Activated CD4-positive, alpha-beta memory T cell treated with anti-CD3 and anti-CD28 coated beads for 36 hours (primary cell): ENCODE measurements around the gene BDH1. TPM values are rescaled to one million over a fixed set of nuclear protein-coding genes. Genes with fewer than 3 reads are reported as not detected.

Experiments
- CTCF ChIA-PET: fragments of 350-600 bp; sonication (Branson Sonifier 250); formaldehyde crosslinking; loops from one replicate; lab custom pipeline; 2021; ENCODE audit warnings: antibody characterized with exemption, inconsistent platforms; lab: Charles Lee
- POLR2A ChIA-PET: fragments of 350-600 bp; sonication (Branson Sonifier 250); formaldehyde crosslinking; loops from one replicate; lab custom pipeline; 2021; ENCODE audit warnings: antibody characterized with exemption; lab: Charles Lee
- DNase-seq: peaks from one replicate; pipeline ENCODE4 v3.0.0-alpha.2; 2020
- H3K27ac Mint-ChIP-seq: one replicate; pipeline ENCODE4 v1.8.0; 2021; ENCODE audit warnings: mixed read lengths
- H3K27me3 Mint-ChIP-seq: one replicate; pipeline ENCODE4 v1.8.0; 2021; ENCODE audit warnings: mixed read lengths
- H3K36me3 Mint-ChIP-seq: one replicate; pipeline ENCODE4 v1.8.0; 2021; ENCODE audit warnings: mixed read lengths
- H3K4me1 Mint-ChIP-seq: one replicate; pipeline ENCODE4 v1.8.0; 2021; ENCODE audit warnings: low read depth, mixed read lengths
- H3K4me3 Mint-ChIP-seq: one replicate; pipeline ENCODE4 v1.8.0; 2021; ENCODE audit warnings: mild to moderate bottlenecking, mixed read lengths
- H3K9me3 Mint-ChIP-seq: one replicate; pipeline ENCODE4 v1.8.0; 2021; ENCODE audit warnings: mixed read lengths
- intact Hi-C: fragments of 100-400 bp; cut with micrococcal nuclease; formaldehyde crosslinking; loops from one replicate; pipeline ENCODE4 v1.15.1; 2023
- total RNA-seq, 2 experiments: library from RNA; stranded (reverse); gene quantifications; one replicate each; pipeline ENCODE4 v1.2.3, GENCODE V29; 2021

Gene BDH1
- total RNA-seq, 2 experiments from 2014 or later = 86.6 to 90.5 TPM

GRCh38 chr3:197466586-197467399 is 89.0 kb downstream of the BDH1 start:
- Mint-ChIP-seq H3K27ac (no peak overlapping the region), H3K4me3 (no peak overlapping the region), H3K9me3 (no peaks in the 10 kb centered on the region), H3K27me3 (peaks cover 52% of the 10 kb centered on the region), H3K36me3 (no peaks in the 10 kb centered on the region), H3K4me1 (peaks cover 14% of the 10 kb centered on the region)
- ChIA-PET POLR2A (no interaction called here), CTCF (interaction anchor here (1.5 kb wide), 1 partner anchor 35 kb away, joined by 4 read pairs; no protein-coding TSS in a partner anchor)
- intact Hi-C loops = no loop called here
- no peak for DNase-seq

- ChIA-PET POLR2A (no interaction called here), CTCF (interaction anchor here (0.6 to 1.5 kb wide), 2 partner anchors 35 to 36 kb away, joined by 3 to 4 read pairs; no protein-coding TSS in a partner anchor)
- Mint-ChIP-seq H3K27ac (no peak overlapping the region), H3K27me3 (peaks cover 48% of the 10 kb centered on the region), H3K9me3 (no peaks in the 10 kb centered on the region), H3K36me3 (no peaks in the 10 kb centered on the region), H3K4me1 (peaks cover 14% of the 10 kb centered on the region), H3K4me3 (no peak overlapping the region)
- DNase-seq = no peak
- intact Hi-C loops = no loop called here
These were observed 89.7 kb downstream of the BDH1 start for GRCh38 chr3:197465996-197466549.

DNA sequence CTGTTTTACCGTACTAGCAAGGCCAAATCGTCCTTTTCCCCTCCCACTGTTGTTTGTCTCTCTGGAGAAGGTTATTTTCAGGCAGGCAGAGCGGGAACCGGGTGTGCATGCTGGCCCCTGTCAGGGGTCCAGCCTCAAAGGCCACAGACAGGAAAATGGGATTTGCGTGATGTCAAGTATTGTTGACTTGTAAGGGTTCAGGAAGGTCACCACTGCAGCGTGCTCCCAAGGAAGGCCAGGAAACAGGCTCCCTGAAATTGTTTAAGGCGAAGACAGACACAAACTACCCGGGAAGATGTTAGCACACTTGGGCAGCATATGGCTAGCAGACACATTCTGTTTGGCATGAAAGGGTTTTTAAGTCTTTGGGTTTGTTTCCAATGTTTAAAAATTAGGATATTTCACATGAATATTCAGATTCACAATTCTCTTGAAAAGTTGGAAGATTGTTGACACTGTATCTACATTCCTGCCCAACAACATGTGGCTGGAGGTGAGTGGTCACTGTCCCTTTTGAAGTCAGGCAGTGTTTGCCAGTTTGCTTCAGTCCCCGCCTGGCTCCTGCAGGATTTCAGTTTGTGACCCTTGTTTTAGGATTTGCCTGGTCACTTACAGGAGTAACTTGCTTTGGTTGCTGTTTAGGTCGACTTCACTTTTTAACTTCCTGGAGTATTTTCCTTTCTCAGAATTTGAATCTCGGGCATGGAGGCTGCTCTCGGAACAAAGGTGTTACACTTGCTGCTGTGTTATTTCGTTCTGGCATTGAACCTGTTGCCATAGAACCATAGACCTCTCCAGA is 90.4 kb downstream of the BDH1 start:
- CTCF ChIA-PET = interaction anchor here (0.6 kb wide), 1 partner anchor 36 kb away, joined by 3 read pairs; no protein-coding TSS in a partner anchor
- H3K4me1 Mint-ChIP-seq = peaks cover 14% of the 10 kb centered on the region

GRCh38 chr3:197464794-197465193 is 91.0 kb downstream of the BDH1 start:
- Mint-ChIP-seq H3K9me3 (no peaks in the 10 kb centered on the region), H3K36me3 (no peaks in the 10 kb centered on the region), H3K4me1 (peaks cover 14% of the 10 kb centered on the region), H3K27ac (no peak overlapping the region), H3K4me3 (no peak overlapping the region), H3K27me3 (peaks cover 41% of the 10 kb centered on the region)
- intact Hi-C loops = no loop called here
- no peak for DNase-seq
- CTCF ChIA-PET = no interaction called here
- POLR2A ChIA-PET = no interaction called here

More for the DNA sequence above, 90.4 kb downstream of the BDH1 start:
- Mint-ChIP-seq H3K9me3 (no peaks in the 10 kb centered on the region), H3K4me3 (no peak overlapping the region), H3K36me3 (no peaks in the 10 kb centered on the region), H3K27me3 (peaks cover 44% of the 10 kb centered on the region), H3K27ac (no peak overlapping the region)
- DNase-seq = no peak
- POLR2A ChIA-PET = no interaction called here
- intact Hi-C loops = no loop called here

DNA sequence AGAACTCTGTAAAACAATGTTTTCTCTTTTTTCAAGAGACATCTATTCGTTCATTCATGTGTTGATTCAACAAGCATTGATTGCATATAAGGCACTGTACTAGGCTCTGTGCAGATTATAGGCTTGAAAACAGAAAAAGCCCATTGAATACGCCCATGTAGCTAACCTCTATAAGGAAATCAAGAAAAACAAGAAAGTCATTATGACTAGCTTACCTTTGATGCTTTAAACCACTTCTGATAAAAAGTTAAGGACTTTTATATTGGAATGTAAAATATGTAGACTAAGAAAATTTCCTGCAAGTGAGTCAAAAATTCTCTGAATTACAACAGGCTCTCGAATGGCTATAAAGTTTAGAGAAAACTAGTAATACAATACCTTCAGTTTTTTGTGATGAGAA is 92.5 kb downstream of the BDH1 start:
- Mint-ChIP-seq H3K27me3 (peaks cover 29% of the 10 kb centered on the region), H3K9me3 (no peaks in the 10 kb centered on the region), H3K4me3 (no peak overlapping the region), H3K36me3 (no peaks in the 10 kb centered on the region), H3K27ac (no peak overlapping the region), H3K4me1 (peaks cover 14% of the 10 kb centered on the region)
- CTCF ChIA-PET = no interaction called here
- intact Hi-C loops = no loop called here
- POLR2A ChIA-PET = no interaction called here
- no peak for DNase-seq

GRCh38 chr3:197462808-197463207 is 93.0 kb downstream of the BDH1 start:
- Mint-ChIP-seq H3K9me3 (no peaks in the 10 kb centered on the region), H3K4me1 (peaks cover 14% of the 10 kb centered on the region), H3K27ac (no peak overlapping the region), H3K4me3 (no peak overlapping the region), H3K36me3 (no peaks in the 10 kb centered on the region), H3K27me3 (peaks cover 24% of the 10 kb centered on the region)
- CTCF ChIA-PET = no interaction called here
- intact Hi-C loops = no loop called here
- DNase-seq = no peak
- POLR2A ChIA-PET = no interaction called here

GRCh38 chr3:197460639-197461038 is 95.1 kb downstream of the BDH1 start:
- intact Hi-C loops = no loop called here
- CTCF ChIA-PET = no interaction called here
- H3K9me3 Mint-ChIP-seq = no peaks in the 10 kb centered on the region
- no peaks in the 10 kb centered on the region for H3K36me3 Mint-ChIP-seq
- H3K4me3 Mint-ChIP-seq = no peak overlapping the region
- H3K27me3 Mint-ChIP-seq = peaks cover 12% of the 10 kb centered on the region
- no peak overlapping the region for H3K27ac Mint-ChIP-seq
- peaks cover 17% of the 10 kb centered on the region for H3K4me1 Mint-ChIP-seq
- POLR2A ChIA-PET = no interaction called here
- no peak for DNase-seq

DNA sequence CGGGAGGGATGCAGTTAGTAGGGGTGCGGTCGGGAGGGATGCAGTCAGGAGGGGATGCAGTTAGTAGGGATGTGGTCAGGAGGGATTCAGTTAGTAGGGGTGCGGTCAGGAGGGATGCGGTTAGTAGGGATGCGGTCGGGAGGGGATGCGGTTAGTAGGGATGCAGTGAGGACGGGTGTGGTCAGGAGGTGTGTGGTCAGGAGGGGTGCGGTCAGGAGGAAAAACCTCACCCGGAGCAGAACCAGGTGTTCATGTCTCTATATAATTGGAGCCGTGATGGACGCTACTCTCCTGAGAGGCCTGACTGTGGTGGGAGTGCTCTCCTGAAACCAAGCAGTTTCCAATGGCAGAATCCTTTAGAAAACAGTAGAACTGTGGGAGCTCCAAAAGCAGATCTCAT is 95.8 kb downstream of the BDH1 start:
- no peak for DNase-seq
- Mint-ChIP-seq H3K9me3 (no peaks in the 10 kb centered on the region), H3K4me3 (peak overlapping the region; percentile 0), H3K27ac (no peak overlapping the region), H3K4me1 (peaks cover 21% of the 10 kb centered on the region), H3K36me3 (no peaks in the 10 kb centered on the region), H3K27me3 (peaks cover 10% of the 10 kb centered on the region)
- intact Hi-C loops = no loop called here
- CTCF ChIA-PET = no interaction called here
- POLR2A ChIA-PET = no interaction called here

Other genes with a start within 250 kb of the BDH1 start
- 10 to 100 TPM; 32.9 to 33.3 TPM for gene RUBCN, start 180.9 kb upstream of the BDH1 start, total RNA-seq
- 10 to 100 TPM; 35.5 to 39.9 TPM for gene FYTTD1, start 193.9 kb upstream of the BDH1 start, total RNA-seq
- 10 to 100 TPM; 50.1 to 51.1 TPM for gene LRCH3, start 235.3 kb upstream of the BDH1 start, total RNA-seq